AG10803 (cell line): ENCODE results near the gene MYRIP.

Experiments used
- DNase-seq: peaks from one replicate; pipeline ENCODE4 v3.0.0; 2010; ENCODE audit warnings: low read depth
- H3K4me3 ChIP-seq: 2 replicates; pipeline ENCODE4 v1.5.1; 2011; ENCODE audit warnings: mild to moderate bottlenecking, low read length, control low read depth
- TF ChIP-seq, protein P1 (sequence below): conservative IDR thresholded peaks from 2 replicates; pipeline ENCODE4 v1.5.1; 2011; ENCODE audit warnings: mild to moderate bottlenecking, low read length, control low read depth, inconsistent platforms

Gene MYRIP

DNA sequence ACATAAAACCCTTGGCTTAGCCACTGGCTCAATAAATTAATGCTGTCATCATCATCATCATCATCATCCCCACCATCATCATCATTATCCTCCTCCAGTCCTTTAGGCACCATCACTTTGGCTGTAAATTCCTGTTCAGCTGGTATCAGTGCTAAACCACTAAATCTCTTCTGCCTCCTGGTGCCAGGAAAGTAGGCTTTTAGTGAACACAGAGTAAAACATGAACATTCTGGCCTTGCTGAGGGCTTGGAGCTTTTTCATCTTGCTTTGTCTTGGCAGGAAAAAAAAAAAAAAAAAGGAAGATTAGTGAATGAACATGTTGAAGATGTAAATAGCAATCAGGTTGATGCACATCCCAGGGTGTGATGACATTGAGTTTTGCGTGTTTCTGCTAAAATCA, 432.8 kb downstream of the MYRIP start:
- TF ChIP-seq, protein P1, sequence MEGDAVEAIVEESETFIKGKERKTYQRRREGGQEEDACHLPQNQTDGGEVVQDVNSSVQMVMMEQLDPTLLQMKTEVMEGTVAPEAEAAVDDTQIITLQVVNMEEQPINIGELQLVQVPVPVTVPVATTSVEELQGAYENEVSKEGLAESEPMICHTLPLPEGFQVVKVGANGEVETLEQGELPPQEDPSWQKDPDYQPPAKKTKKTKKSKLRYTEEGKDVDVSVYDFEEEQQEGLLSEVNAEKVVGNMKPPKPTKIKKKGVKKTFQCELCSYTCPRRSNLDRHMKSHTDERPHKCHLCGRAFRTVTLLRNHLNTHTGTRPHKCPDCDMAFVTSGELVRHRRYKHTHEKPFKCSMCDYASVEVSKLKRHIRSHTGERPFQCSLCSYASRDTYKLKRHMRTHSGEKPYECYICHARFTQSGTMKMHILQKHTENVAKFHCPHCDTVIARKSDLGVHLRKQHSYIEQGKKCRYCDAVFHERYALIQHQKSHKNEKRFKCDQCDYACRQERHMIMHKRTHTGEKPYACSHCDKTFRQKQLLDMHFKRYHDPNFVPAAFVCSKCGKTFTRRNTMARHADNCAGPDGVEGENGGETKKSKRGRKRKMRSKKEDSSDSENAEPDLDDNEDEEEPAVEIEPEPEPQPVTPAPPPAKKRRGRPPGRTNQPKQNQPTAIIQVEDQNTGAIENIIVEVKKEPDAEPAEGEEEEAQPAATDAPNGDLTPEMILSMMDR = no peak
- H3K4me3 ChIP-seq = no peak overlapping the region
- no peak for DNase-seq

DNA sequence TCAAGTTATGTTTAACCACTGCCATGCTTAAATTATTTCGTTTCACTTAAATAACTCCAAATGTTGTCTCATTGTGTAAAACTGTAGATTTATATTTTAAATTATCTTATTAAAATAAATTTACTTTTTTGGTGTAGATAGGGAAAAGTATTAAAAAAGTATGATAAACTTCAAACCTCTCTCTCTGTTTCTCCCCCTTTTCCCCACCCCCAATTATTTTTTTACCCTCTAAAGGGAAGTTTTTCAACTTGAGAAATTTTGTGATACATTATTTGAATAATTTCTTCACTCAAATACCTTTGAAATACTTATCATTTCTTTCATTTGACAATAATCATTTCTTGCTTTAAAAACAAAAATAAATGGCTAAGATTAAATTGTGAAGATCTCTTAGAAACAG, 433.2 kb downstream of the MYRIP start:
- H3K4me3 ChIP-seq = no peak overlapping the region
- TF ChIP-seq, protein P1 = no peak
- no peak for DNase-seq

DNA sequence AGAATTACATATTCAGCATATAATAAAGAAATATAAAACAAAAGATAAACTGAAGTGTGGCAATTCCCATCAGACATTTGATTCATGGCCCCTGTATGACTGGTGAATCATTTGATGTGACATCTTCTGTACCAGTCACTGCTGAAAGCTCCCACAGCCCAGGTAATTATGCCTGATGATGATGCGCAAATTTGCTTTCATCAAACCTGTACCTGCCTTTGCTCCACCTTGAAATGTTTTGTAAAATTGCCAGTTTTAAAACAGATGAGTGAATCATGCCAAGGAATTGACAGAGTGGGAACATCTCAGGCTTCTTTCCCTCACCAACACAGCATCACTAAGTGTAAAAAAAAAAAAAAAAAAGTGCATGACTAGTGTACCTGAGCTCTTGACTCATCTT, 433.6 kb downstream of the MYRIP start:
- no peak overlapping the region for H3K4me3 ChIP-seq
- TF ChIP-seq, protein P1 = no peak
- DNase-seq = no peak

DNA sequence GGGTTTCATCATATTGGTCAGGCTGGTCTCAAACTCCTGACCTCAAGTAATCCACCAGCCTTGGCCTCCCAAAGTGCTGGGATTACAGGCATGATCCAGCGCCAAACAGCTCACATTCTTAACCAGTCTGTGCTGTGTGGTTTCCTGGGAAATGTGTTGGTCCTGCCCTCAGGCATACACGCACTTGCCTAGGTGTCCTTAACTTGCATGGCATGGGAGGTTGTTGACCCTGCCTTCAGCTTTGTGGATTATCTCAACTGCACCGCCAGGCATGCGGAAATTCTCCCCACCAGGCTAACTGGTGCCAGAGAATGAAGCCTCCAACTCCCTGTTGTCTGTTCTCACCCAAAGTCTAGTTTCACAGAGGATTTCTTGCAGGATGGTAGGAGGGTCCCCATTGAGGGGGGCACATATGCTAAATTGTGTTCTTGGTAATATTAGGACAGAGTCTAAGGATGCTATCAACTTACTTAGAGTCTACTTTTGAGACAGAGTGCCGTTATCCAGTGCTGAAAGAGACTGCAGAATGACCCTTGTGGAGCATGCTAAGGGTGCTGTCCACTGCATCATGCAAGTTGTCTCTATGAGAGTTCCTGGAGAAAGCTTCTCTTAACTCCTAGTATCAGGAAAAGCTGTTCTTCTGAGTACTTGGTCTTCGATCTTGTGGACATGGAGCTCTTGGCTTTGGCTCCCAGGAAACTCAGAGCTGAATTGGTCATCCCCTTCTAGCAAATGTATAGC, 438.5 kb downstream of the MYRIP start:
- DNase-seq = no peak
- H3K4me3 ChIP-seq = no peak overlapping the region
- TF ChIP-seq, protein P1 = no peak

DNA sequence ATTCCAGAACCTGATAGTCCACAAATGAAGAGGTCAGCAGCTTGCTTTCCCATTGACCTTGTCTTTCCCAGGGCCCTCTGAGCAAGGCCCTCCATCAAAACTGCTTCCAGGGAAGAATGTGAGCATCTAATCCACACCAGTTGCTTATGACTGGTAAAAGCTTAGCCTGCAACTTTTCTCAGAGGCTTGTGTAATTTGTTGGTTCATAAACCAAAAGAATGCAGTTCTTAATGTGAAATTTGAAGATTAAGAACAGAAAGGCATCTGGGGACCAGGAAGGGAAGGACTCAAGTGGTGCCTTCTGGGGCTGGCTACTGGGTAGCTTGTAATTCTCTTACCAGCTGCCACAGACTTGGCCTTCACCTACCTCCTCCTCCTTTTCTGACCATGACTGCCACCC, 439.2 kb downstream of the MYRIP start:
- H3K4me3 ChIP-seq = no peak overlapping the region
- DNase-seq = no peak
- TF ChIP-seq, protein P1 = no peak

DNA sequence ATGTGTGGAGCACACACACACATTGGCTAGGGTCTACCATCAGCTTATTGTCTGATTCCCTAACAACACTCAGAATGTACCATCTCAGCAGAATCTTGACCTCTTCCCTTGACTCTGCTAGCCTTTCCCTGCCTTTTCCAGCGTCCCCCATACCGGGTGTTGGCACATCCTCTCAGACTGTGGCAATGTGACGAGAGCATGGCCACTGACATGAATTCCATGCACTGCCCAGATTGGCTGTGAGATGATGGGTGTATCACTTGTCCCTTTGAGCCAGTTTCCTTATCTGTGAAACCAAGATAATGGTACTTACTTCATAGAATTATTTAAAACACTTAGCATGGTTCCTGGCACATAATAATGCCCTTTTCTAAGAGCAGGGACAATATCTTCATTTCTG, 439.8 kb downstream of the MYRIP start:
- TF ChIP-seq, protein P1 = no peak
- no peak overlapping the region for H3K4me3 ChIP-seq
- no peak for DNase-seq

DNA sequence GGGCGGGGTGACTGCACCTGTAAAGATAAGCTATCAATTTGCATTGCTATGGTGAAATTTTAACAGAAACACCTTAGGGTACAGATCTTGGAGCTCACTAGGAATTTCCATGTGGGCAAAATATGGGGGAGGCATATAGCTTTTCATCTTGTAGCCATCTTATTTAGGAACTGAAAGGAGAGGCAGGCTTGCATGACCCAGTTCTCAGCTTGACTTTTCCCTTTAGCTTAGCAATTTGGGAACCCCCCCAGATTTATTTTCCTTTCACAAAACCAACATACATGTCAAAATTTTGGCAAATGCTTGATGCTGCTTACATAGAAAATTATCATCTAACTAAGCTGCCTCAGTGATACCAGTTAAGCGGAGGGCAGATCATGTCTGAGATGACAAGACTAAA, 445.1 kb downstream of the MYRIP start:
- no peak overlapping the region for H3K4me3 ChIP-seq
- TF ChIP-seq, protein P1 = no peak

More for the DNA sequence above, 445.1 kb downstream of the MYRIP start:
- no peak for DNase-seq
